Small intestine (tissue), 16 donors: ENCODE data around the gene PVRIG. TPM values are rescaled to one million over a fixed set of nuclear protein-coding genes. Genes with fewer than 3 reads are reported as not detected.
A peak's percentile ranks its signal among the peaks of the same experiment; 100 is the strongest.
"Not testable (repeated sequence)": the region's sequence is repeated elsewhere in the genome, so short reads cannot be mapped to it uniquely, and the experiment has no call there.

Source experiments
- DNase-seq, 2 donors: peaks; one replicate each; pipeline versions ENCODE4 v3.0.0 to v3.0.0-alpha.2; 2013
- FAIRE-seq: peaks from 2 replicates; lab custom pipeline; 2012; peaks lifted over from hg19 to GRCh38; lab: Jason Lieb, UNC
- H3K27ac ChIP-seq, 3 donors: one replicate each; pipeline ENCODE4 v1.5.1; 2013; ENCODE audit warnings: low read length in 2 of 3, mild to moderate bottlenecking in 2 of 3, control low read depth in 1 of 3, inconsistent platforms in 1 of 3, low read depth in 1 of 3, moderate library complexity in 1 of 3
- H3K27me3 ChIP-seq, 3 donors: one replicate each; pipeline ENCODE4 v1.6.1; 2013; ENCODE audit warnings: low read length in 3 of 3, inconsistent platforms in 1 of 3; ENCODE audit not compliant: control insufficient read depth in 3 of 3, insufficient read depth in 3 of 3
- H3K36me3 ChIP-seq, 3 donors: one replicate each; pipeline ENCODE4 v1.6.1; 2013; ENCODE audit warnings: low read length in 3 of 3, inconsistent platforms in 1 of 3, low read depth in 1 of 3, mild to moderate bottlenecking in 1 of 3, moderate library complexity in 1 of 3; ENCODE audit not compliant: control insufficient read depth in 3 of 3, insufficient read depth in 2 of 3
- H3K4me1 ChIP-seq, 3 donors: one replicate each; pipeline ENCODE4 v1.6.1; 2013; ENCODE audit warnings: low read length in 2 of 3, inconsistent platforms in 1 of 3, low read depth in 1 of 3, mild to moderate bottlenecking in 1 of 3, moderate library complexity in 1 of 3; ENCODE audit not compliant: control insufficient read depth in 3 of 3, insufficient read depth in 2 of 3
- H3K4me3 ChIP-seq, 3 donors: one replicate each; pipeline ENCODE4 v1.5.1; 2013; ENCODE audit warnings: low read length in 3 of 3, control low read depth in 1 of 3, inconsistent platforms in 1 of 3, low read depth in 1 of 3, mild to moderate bottlenecking in 1 of 3, moderate library complexity in 1 of 3
- H3K9me3 ChIP-seq, 2 donors: one replicate each; pipeline ENCODE4 v1.6.1; 2013; ENCODE audit warnings: low read depth in 1 of 2, low read length in 1 of 2; ENCODE audit not compliant: control insufficient read depth in 2 of 2, insufficient read depth in 1 of 2
- WGBS, 3 donors: extraction: QIAGEN DNeasy Blood & Tissue Kit; methylation state at CpG; one replicate each; pipeline ENCODE4 v1.1.7; 2013; 5-methylcytosine and 5-hydroxymethylcytosine counted together
- long read RNA-seq, 10 donors: transcript quantifications; one replicate each; lab custom pipeline, GENCODE V29; 2026
- polyA plus RNA-seq, 4 donors: library from polyadenylated mRNA; stranded (reverse) in 3 of 4; unstranded in 1 of 4; fragments of 200-250 nt in 3 of 4; fragments of 120-200 nt in 1 of 4; gene quantifications; one replicate each; pipeline versions ENCODE4 v1.2.1 to v1.2.3, GENCODE V29; 2013
- donor health status: healthy with polysubstance abuse.
- donor health status: control.
- donor health status: control.
- donor health status: Bipolar disorder and iron deficiency.
- donor health status: healthy.

The PVRIG gene
- polyA plus RNA-seq: 1 to 10 TPM in 2 of 4 donors, under 1 TPM in 2; 0.45 to 1.2 (median 0.91) TPM
- long read RNA-seq, donor 1: 0 reads
- long read RNA-seq, donor 2: 0 reads
- long read RNA-seq, donor 3: 0 reads
- long read RNA-seq, donor 4: 0 reads
- long read RNA-seq, donor 5: 0 reads
- long read RNA-seq, donor 6: 0 reads
- long read RNA-seq, donor 7: 0 reads
- long read RNA-seq, donor 8: 0 reads
- long read RNA-seq, donor 9: 0 reads
- long read RNA-seq, donor 10: 0 reads

DNA sequence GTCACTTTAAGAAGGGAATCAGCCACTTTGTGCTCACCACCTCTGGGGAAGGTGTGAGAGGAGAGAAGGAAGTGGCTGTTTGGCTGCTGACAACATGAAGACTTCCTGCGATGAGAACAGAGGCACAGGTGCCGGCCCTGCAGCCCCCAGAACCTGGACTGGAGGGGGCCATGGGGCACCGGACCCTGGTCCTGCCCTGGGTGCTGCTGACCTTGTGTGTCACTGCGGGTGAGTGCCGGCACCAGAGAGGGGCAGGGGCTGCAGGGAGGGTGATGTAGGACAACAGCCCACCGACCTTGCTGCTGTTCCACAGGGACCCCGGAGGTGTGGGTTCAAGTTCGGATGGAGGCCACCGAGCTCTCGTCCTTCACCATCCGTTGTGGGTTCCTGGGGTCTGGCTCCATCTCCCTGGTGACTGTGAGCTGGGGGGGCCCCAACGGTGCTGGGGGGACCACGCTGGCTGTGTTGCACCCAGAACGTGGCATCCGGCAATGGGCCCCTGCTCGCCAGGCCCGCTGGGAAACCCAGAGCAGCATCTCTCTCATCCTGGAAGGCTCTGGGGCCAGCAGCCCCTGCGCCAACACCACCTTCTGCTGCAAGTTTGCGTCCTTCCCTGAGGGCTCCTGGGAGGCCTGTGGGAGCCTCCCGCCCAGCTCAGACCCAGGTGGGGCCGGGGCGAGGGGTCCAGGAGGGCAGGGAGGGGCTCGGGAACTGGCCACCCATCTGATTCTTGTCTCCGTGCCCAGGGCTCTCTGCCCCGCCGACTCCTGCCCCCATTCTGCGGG is at the start of gene PVRIG:
Gene PVRIG (plus strand): TSS at position 149 of the 785 bp plus-strand sequence. CDS start 22 bp downstream, at position 171.
- H3K4me3 ChIP-seq: peak within 1 kb of the TSS in 2 of 3 donors; percentile 42 to 44
- H3K27ac ChIP-seq: peak within 1 kb of the TSS in 2 of 3 donors; percentile 71 to 95
- H3K36me3 ChIP-seq: peaks cover 0 to 39% (median 0%) of the 10 kb centered on the region in 3 donors
- not testable (repeated sequence) for H3K27me3 ChIP-seq, H3K4me1 ChIP-seq, FAIRE-seq, H3K9me3 ChIP-seq, DNase-seq
- WGBS, 3 donors: 66 to 83% (median 77%) methylated on average over 20 to 26 of the region's 27 CpGs

- peaks cover 3 to 24% (median 4%) of the 10 kb centered on the region in 3 donors for H3K4me1 ChIP-seq
- 85 to 89% (median 89%) methylated on average over 11 of the region's 11 CpGs for WGBS, 3 donors
- H3K36me3 ChIP-seq: no peaks in the 10 kb centered on the region
- FAIRE-seq (no peak), DNase-seq (no peak)
- no peak overlapping the region for H3K4me3 ChIP-seq
- H3K27me3 ChIP-seq: peaks cover 0 to 39% (median 0%) of the 10 kb centered on the region in 3 donors
- no peak overlapping the region for H3K27ac ChIP-seq
- no peaks in the 10 kb centered on the region for H3K9me3 ChIP-seq
Observed at GRCh38 chr7:100170101-100170897, 49.5 kb upstream of the PVRIG start.

DNA sequence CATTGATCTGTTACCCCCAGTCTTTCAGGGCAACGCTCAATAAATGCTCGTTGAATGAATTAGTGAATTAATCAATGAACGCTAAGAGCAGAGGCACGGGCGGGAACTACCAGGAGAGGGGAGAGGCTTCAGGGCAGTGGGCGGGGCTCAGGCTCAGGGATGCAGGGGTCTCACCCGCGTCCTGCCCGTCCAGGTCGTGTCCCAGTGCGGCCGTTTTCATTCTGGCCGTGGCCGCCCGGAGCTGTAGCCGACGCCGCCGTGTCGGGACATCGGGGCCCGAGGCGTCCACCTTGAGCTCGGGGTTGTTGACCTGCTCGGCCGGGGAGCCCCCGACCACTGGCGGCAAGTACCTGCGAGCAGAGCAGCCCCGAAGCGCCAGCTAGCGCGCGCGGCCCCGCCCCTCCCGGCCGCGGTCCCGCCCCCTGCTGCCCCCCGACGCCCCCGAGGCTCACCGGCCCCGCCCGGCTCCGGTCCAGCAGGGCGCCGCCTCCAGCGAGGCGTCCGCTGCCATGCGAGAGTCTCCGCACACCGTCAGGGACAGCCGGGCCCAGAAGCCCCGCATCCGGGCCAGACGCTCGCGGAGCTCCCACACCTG is 48.6 kb upstream of the PVRIG start:
- DNase-seq: no peak
- Histone ChIP-seq H3K9me3 (no peaks in the 10 kb centered on the region), H3K27ac (no peak overlapping the region), H3K4me3 (peak overlapping the region in 2 of 3 donors; percentile 27 to 54), H3K27me3 (peaks cover 0 to 39% (median 0%) of the 10 kb centered on the region in 3 donors), H3K36me3 (no peaks in the 10 kb centered on the region), H3K4me1 (peaks cover 3 to 24% (median 4%) of the 10 kb centered on the region in 3 donors)
- FAIRE-seq: no peak
- 2 to 5% (median 3%) methylated on average over 38 to 61 of the region's 61 CpGs for WGBS, 3 donors

DNA sequence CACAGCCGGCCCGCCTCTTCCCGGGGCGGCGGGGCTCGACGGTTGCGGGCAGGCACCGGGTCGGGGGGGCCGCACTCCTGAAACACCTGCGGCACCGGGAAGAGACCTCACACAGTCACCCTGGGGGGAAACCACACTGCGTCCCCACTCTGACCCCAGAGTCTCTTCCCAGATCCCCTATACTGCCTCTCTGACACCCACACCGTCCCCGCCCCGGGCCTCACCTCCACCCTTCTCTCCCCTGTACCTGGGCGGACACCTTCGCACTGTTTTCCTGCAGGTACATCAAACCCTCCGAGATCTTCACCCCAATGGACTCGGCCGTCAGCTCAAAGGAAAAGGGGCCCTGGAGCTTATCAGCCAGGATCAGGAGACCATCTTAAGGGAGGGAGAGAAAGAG is 47.9 kb upstream of the PVRIG start:
- H3K4me3 ChIP-seq: peak overlapping the region in 1 of 3 donors; percentile 54
- no peak for FAIRE-seq
- no peaks in the 10 kb centered on the region for H3K9me3 ChIP-seq
- WGBS, 3 donors: 9 to 18% (median 11%) methylated on average over 18 to 22 of the region's 22 CpGs
- H3K27me3 ChIP-seq: peaks cover 0 to 33% (median 0%) of the 10 kb centered on the region in 3 donors
- H3K36me3 ChIP-seq: no peaks in the 10 kb centered on the region
- DNase-seq: no peak
- H3K4me1 ChIP-seq: peaks cover 3 to 21% (median 4%) of the 10 kb centered on the region in 3 donors
- H3K27ac ChIP-seq: no peak overlapping the region

GRCh38 chr7:100173806-100174495 is 45.8 kb upstream of the PVRIG start:
- Histone ChIP-seq H3K36me3 (no peaks in the 10 kb centered on the region), H3K9me3 (peaks cover 0 to 7% of the 10 kb centered on the region in 2 donors), H3K27me3 (peaks cover 0 to 41% (median 0%) of the 10 kb centered on the region in 3 donors), H3K4me1 (peaks cover 0 to 7% (median 4%) of the 10 kb centered on the region in 3 donors), H3K27ac (no peak overlapping the region), H3K4me3 (no peak overlapping the region)
- DNase-seq (no peak), FAIRE-seq (no peak)
- WGBS, 3 donors: 80 to 86% (median 86%) methylated on average over 11 of the region's 11 CpGs

DNA sequence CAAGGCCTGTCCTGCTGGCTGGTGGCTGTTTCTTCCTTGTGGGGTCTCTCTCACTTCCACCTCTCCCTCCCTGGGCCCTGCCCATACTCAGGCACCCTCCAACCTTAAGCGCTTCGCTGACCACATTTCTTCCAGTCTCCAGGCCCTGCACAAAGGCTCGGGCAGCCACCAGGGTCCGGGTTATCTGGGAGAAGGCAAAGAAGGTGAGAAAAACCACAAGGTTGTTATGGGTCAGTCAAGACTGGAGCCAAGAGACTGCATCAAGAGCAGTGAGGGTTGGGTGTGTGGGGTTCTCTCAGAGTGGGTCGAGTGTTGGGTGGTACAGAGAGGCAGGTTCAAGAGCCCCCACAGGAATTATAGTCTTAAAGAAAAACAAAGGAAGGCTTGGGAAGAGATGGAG is 45.2 kb upstream of the PVRIG start:
- H3K9me3 ChIP-seq: peaks cover 0 to 7% of the 10 kb centered on the region in 2 donors
- no peaks in the 10 kb centered on the region for H3K36me3 ChIP-seq
- H3K27ac ChIP-seq: no peak overlapping the region
- H3K4me3 ChIP-seq: no peak overlapping the region
- DNase-seq: no peak
- peaks cover 0 to 7% (median 4%) of the 10 kb centered on the region in 3 donors for H3K4me1 ChIP-seq
- 81 to 93% (median 92%) methylated on average over 5 of the region's 5 CpGs for WGBS, 3 donors
- no peak for FAIRE-seq
- H3K27me3 ChIP-seq: peaks cover 0 to 43% (median 0%) of the 10 kb centered on the region in 3 donors

DNA sequence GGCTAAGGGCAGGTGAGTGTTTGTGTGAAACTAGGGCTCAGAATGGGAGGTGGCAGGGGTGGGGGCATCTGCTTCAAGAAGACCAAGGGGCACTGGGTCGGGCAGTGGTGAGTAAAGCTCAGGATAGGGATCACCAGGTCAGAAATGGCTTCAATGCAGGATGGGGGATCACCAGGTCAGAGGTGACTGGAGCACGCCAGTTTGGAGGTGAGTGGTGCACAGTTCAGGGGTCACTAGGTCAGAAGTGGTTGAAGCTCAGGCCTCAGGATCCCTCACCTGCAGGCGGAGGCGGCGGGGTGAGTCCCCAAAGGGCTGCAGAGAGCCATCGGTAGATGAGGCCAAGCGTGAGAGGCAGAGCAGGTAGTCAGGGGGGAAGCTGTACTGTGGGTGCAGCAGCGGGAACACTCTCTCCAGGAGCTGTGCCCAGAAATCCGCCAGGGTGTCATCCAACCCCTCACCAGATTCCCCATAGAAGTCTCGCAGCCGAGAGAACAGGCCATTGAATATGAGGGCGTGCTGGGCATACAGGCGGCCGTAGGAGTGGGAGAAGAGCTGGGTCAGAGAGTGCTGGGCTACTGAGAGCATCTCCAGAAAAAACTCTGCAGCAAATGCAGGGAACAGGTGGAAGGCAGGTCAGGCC is 44.3 kb upstream of the PVRIG start:
- Histone ChIP-seq H3K9me3 (peaks cover 0 to 7% of the 10 kb centered on the region in 2 donors), H3K27ac (no peak overlapping the region), H3K4me1 (peaks cover 0 to 7% (median 4%) of the 10 kb centered on the region in 3 donors), H3K36me3 (no peaks in the 10 kb centered on the region), H3K4me3 (no peak overlapping the region), H3K27me3 (peaks cover 0 to 37% (median 0%) of the 10 kb centered on the region in 3 donors)
- 92 to 94% (median 94%) methylated on average over 13 to 14 of the region's 14 CpGs for WGBS, 3 donors
- no peak for FAIRE-seq
- DNase-seq: no peak
